ENCODE data around the gene C1QTNF9.
A peak's percentile ranks its signal among the peaks of the same experiment; 100 is the strongest.

Gene C1QTNF9

DNA sequence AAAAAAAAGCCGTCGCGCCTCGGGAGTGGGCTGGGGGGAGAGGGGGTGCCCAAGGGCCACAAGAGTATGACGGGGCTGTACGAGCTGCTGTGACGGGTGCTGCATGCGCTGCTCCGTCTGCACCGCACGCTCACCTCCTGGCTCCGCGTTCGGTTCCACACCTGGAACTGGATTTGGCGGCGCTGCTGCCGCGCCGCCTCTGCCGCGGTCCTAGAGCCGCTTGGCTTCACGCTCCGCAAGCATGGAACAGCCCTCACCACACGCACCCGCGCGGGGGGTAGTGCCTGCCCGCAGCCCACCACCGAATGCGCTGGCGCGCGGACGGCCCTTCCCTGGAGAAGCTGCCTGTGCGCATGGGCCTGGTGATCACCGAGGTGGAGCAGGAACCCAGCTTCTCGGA lies 18.8 kb downstream of the C1QTNF9 start:
- no peak for DNase-seq (ENCODE audit: low read depth)
- TF ChIP-seq CTCF (conservative IDR thresholded peaks at IDR 0.05; ENCODE audit: control insufficient read depth, insufficient read depth, low read depth, low read length) = no peak
- peak overlapping the region; percentile 6 for H3K4me3 ChIP-seq (ENCODE audit: control insufficient read depth, low read depth, low read length)

DNA sequence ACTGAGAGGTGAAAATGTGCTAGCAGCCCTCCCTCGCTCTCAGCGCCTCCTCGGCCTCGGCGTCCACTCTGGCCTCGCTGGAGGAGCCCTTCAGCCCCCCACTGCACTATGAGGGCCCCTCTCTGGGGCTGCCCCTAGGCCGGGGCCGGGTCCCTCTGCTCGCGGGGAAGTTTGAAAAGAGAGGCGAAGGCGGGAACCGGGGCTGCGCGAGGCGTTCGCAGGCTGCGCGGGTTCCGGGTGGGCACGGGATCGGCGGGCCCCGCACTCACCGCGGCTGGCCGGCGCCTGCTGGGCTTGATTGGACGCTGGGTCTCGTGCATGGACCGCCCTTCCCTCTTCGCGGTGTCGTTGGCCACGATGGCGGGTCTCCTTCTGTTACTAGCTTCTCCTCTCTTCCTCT lies 29.3 kb downstream of the C1QTNF9 start:
- TF ChIP-seq CTCF (conservative IDR thresholded peaks at IDR 0.05; ENCODE audit: control insufficient read depth, insufficient read depth, low read depth, low read length) = no peak
- H3K4me3 ChIP-seq (ENCODE audit: control insufficient read depth, low read depth, low read length) = no peak overlapping the region
- no peak for DNase-seq (ENCODE audit: low read depth)

GRCh38 chr13:24339937-24340607 lies 30.7 kb downstream of the C1QTNF9 start:
- TF ChIP-seq CTCF (conservative IDR thresholded peaks at IDR 0.05; ENCODE audit: control insufficient read depth, insufficient read depth, low read depth, low read length) = no peak
- H3K4me3 ChIP-seq (ENCODE audit: control insufficient read depth, low read depth, low read length) = no peak overlapping the region
- no peak for DNase-seq (ENCODE audit: low read depth)

DNA sequence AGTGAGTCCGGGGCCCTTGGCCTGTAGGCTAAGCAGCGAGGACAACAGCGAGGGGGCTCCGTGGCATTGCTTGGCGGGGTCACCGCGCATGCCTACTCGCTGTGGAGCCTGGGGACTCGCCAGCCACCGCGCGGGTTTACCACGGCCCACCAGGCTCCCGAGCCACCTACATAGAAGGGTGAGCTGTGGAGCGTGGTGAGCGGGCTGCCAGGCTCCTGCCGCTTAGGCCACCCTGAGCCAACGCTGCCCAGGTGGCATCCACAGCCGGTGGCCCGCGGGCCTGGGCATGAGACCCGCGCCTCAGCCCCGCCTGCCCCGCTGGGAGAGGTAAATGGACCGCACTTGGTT lies 31.2 kb downstream of the C1QTNF9 start:
- DNase-seq (ENCODE audit: low read depth) = no peak
- H3K4me3 ChIP-seq (ENCODE audit: control insufficient read depth, low read depth, low read length) = no peak overlapping the region
- TF ChIP-seq CTCF (conservative IDR thresholded peaks at IDR 0.05; ENCODE audit: control insufficient read depth, insufficient read depth, low read depth, low read length) = no peak

- no peak overlapping the region for H3K4me3 ChIP-seq (ENCODE audit: control insufficient read depth, low read depth, low read length)
- peak; percentile 48 for DNase-seq (ENCODE audit: low read depth)
- no peak for TF ChIP-seq CTCF (conservative IDR thresholded peaks at IDR 0.05; ENCODE audit: control insufficient read depth, insufficient read depth, low read depth, low read length)
Measured at GRCh38 chr13:24341439-24341838, 32.1 kb downstream of the C1QTNF9 start.

DNA sequence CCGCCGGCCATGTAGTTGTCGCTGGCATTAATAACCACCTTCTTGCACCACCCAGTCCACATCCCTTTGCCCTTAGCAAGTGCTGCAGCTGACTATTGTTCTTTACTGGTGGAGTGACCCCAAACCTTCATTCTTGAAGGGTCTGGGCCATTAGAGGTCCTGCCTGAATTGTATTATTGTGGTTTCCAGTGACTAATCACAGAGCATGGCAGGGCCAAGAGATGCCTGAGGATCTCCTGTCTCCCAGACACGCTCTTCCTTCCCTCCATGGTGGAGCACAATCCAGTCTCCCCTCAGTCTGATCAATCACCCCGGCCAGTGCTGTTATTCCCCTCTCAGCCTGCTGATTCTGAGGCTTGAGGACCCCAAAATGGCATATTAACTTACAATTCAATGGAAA lies 39.0 kb downstream of the C1QTNF9 start:
- no peak for DNase-seq (ENCODE audit: low read depth)
- TF ChIP-seq CTCF (conservative IDR thresholded peaks at IDR 0.05; ENCODE audit: control insufficient read depth, insufficient read depth, low read depth, low read length) = no peak
- H3K4me3 ChIP-seq (ENCODE audit: control insufficient read depth, low read depth, low read length) = no peak overlapping the region
